HG02884 (cell line): ENCODE measurements around the gene GALR2.

ENCODE experiments used
- ATAC-seq: cut with Tn5 transposase; IDR thresholded peaks from one replicate; pipeline ENCODE4 v1.9.1; 2021; ENCODE audit warnings: mild to moderate bottlenecking, moderate library complexity; ENCODE audit not compliant: unreplicated experiment

Gene GALR2

GRCh38 chr17:76079535-76079955, 5.0 kb downstream of the GALR2 start:
- ATAC-seq, result no peak

- no peak for ATAC-seq
Observed at GRCh38 chr17:76079956-76080767, 5.6 kb downstream of the GALR2 start.

- ATAC-seq, result no peak
Observed at GRCh38 chr17:76080768-76081287, 6.2 kb downstream of the GALR2 start.

GRCh38 chr17:76081295-76082210, 7.0 kb downstream of the GALR2 start:
- no peak for ATAC-seq

GRCh38 chr17:76082326-76083251, 8.0 kb downstream of the GALR2 start:
- ATAC-seq, result no peak

DNA sequence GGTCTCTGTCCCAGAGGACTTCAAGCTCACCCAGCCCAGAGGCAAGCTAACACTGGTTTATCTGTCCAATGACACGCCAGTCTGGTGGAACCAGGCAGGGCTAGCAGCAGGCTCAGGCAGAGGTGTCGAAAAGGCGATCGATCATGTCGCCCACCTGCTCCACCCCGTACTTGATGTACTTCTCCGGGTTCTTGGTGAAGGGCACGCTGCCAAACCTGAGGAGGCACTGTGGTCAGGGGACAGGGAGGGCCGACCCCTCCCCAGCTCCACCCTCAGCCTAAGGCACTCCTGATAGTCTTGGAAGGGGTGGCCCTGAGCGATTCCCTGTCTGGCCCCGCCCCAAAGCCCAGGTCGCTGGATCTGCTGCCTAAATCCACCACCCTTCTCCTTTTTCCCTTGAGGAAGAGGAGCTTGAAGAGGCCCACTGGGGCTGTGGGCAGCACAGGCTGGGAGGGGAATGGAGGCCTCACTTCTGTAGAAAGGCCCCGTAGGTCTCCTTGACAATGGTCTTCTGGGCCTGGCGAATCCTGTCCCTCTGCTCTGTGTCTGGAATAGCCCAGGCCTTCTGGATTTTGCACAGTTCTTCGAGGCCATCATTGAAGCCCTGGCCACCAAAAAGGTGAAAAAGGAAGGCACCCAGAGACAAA, 9.1 kb downstream of the GALR2 start:
- ATAC-seq, result no peak

DNA sequence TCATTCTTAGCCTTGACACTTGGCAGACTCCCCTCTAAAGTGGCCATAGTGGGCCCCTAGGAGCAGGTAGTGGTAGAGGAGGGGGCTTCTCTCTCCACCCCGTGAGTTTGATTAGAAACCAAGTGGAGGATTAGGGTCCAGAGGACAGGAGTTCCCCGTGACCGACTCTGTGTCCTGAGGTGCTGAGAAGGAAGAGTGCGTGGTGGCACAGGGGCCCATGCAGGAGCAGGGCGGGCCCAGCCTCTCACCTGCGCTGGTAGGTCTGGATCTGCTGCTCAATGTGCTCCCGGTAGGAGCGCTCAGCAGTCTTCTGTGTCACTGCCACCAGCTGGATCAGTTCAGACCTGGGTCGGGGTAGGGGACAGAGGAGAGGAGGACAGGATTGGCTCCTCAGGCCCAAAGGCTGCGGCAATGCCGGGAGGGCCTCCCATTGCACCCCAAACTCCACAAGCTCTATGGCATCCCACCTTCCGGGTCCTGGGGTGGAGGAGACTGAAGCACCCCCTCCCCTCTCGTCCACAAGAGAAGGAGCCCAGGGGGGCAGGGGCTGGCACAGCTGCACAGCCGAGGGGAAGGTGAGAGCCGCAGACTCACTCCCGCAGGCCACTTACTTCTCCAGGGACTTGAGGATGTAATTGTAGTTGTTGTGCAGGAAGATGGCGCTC, 10.6 kb downstream of the GALR2 start:
- ATAC-seq, result no peak

DNA sequence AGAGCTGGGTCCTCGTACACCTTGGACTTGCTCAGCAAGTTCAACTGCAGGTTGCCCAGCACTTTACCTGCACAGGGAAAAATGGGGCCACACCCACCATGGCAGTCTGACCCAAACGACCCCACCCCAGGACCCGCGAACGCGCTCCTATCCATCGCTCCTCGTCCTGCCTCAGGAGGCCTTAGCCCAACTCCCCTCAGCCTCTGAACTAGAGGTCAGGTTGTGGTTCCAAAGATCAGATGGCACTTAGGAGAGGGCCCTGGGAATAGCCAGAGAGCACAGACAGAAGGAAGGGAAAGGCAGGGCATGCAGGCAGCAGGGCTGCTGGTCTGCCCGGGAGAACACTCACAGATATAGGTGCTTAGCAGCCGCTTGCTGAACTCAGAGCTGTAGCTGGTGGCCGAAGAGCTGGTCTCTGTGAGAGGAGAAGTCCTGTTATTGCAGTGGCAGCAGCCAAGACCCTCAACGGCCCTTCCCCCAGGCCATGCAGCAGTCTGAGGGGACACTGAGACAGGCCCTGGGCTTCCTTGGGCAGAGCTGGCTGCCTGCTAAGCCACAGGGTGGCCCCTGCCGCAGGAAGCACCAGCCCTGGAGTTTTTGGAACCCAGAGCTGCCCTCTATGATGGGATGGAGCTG, 11.3 kb downstream of the GALR2 start:
- no peak for ATAC-seq

- no peak for ATAC-seq
Observed at GRCh38 chr17:76086384-76086783, 11.8 kb downstream of the GALR2 start.

DNA sequence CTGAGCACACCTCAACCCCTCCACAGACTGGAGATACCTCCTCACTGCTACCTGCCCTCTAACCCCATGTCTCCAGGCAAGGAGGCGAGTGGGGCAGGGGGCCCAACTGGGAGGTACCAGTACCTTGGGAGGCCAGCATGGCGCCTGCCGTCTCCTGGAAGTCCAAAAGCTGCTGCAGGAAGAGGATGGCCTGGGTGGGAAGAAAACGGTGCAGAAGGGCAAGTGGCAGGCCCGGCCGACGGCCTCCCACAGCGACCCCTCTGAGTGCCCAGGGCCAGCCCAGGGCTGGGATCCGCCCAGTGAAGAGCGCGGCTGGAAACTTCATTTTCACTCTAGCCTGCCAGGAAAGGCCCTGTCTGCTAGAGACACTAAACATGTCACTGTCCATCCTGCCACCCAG, 12.9 kb downstream of the GALR2 start:
- no peak for ATAC-seq

- ATAC-seq, result no peak
Observed at GRCh38 chr17:76088041-76088867, 13.7 kb downstream of the GALR2 start.

GRCh38 chr17:76088868-76089576, 14.4 kb downstream of the GALR2 start:
- no peak for ATAC-seq

DNA sequence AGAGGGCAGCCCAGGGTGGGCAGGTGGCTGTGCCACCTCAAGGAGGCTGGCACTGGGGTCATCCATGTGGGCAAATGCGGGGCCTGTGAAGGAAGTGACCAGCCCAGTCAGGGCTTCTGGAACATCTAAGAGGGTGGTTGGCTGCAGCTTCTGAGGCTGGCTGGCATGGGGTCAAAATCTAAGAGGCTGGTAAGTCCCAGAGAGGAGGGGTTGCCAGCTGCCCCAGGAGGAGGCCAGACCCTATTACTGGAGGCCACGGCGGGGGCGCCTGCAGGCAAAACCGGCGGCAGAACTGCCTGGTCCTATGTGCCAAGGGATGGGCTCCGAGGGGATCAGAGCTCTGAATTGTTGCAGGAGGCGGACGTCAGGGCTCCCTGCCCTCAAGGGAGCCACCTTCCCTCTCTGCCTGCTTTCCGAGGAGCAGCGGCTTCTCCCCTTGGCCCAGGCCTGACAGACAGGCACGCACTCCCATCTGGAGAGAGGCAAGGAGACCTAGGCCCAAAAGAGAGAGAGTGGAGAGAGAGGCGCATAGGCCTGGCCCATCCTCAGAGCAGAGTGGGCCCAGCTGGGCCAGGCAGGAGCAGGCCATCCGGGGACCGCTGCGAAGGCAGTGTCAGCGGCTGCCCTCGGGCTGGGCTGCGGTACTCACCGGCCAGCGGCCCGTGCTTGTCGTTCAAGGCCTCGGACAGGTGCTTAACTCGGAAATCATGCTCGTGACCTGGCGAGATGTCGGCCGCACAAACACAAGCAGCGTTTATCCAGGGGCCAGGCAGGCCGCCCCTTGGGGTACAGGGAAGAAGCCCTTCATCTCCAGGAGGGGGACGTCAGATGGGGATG, 15.3 kb downstream of the GALR2 start:
- no peak for ATAC-seq

DNA sequence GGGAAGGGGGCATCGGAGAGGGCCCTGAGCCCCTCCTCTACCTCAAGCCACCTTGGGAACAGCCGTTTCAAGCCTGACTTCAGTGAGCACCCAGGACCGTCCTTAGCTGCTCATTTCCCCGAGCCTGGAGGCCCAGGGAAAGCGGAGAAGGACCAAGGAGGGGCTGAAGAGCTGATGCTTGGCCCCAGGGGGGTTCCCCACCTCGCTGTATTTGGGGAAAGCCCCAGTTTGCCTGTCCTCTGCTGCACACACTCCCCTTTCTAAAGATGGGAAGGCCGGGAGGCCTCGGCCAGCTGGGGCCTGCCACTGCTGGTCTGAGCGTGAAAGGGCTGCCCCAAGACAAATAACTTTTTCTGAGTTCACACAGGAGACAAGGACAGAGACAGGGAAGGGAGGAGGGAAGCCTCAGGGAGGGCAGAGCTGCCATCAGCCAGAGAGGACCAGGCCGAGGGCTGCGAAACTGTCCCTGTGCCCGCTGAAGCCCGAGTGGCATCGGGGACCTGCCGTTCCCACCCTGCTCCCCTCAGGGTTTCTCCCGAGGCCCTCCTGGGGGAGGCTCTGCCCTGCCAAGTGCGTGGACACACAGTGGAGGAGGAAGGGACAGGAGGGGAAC, 16.0 kb downstream of the GALR2 start:
- ATAC-seq, result no peak

GRCh38 chr17:76091526-76092286, 17.1 kb downstream of the GALR2 start:
- no peak for ATAC-seq
